Measurements from ENCODE around the gene COMMD3.

GRCh38 chr10:22366435-22366703 lies 50.2 kb downstream of the COMMD3 start:
- TF ChIP-seq POLR2A (IDR thresholded peaks at IDR 0.05), result no peak
- no peak for TF ChIP-seq CTCF (IDR thresholded peaks at IDR 0.05 in 8 of 11, conservative IDR thresholded peaks at IDR 0.05 in 3 of 11)
- no peak for TF ChIP-seq POLR2AphosphoS5 (IDR thresholded peaks at IDR 0.05)

All from spleen (tissue), 7 donors.